ENCODE measurements around the gene ERCC3.
A peak's percentile ranks its signal among the peaks of the same experiment; 100 is the strongest.

- no peak for TF ChIP-seq CTCF (IDR thresholded peaks at IDR 0.05)
- peak in 1 of 4 donors; percentile 47 for TF ChIP-seq POLR2A (IDR thresholded peaks at IDR 0.05)
Measured at GRCh38 chr2:127217470-127218325, 76.2 kb downstream of the ERCC3 start.
